HG03159 (cell line): ENCODE results near the gene RABL6.
"Not testable (repeated sequence)": the region's sequence is repeated elsewhere in the genome, so short reads cannot be mapped to it uniquely, and the experiment has no call there.

Experiments used
- ATAC-seq: cut with Tn5 transposase; IDR thresholded peaks from one replicate; pipeline ENCODE4 v1.9.1; 2021; ENCODE audit warnings: mild to moderate bottlenecking, moderate library complexity; ENCODE audit not compliant: unreplicated experiment

Gene RABL6

GRCh38 chr9:136793086-136793946, 14.4 kb upstream of the RABL6 start:
- no peak for ATAC-seq

- no peak for ATAC-seq
Observed at GRCh38 chr9:136794281-136794999, 13.3 kb upstream of the RABL6 start.

- no peak for ATAC-seq
Observed at GRCh38 chr9:136795000-136795348, 12.8 kb upstream of the RABL6 start.

DNA sequence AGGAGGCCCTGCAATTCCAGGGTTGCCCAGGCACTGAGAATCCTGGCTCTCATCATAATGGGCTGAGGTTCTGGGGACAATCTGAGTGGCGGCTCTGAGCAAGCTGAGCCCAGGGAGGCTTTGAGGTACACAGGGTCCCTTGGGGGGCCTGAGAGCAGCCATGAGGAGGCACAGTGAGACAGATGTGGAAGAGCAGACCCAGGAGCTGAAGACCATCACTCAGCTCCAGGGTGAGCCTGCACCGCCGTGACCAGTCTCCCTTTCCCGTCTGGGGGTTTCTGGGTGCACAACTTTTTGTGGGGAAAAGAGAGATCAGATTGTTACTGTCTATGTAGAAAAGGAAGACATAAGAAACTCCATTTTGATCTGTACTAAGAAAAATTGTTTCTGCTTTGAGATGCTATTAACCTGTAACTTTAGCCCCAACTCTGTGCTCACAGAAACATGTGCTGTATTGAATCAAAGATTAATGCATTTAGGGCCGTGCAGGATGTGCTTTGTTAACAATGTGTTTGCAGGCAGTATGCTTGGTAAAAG, 11.4 kb upstream of the RABL6 start, which contains the start of gene CCDC183:
TSS of gene CCDC183 (plus strand) at position 101 of the 537 bp plus-strand sequence. CDS start at position 161, 60 bp downstream.
- no peak for ATAC-seq

GRCh38 chr9:136796775-136797347, 10.9 kb upstream of the RABL6 start:
- not testable (repeated sequence) for ATAC-seq

- no peak for ATAC-seq
Observed at GRCh38 chr9:136798708-136799078, 9.1 kb upstream of the RABL6 start.

GRCh38 chr9:136799079-136799853, 8.5 kb upstream of the RABL6 start:
- no peak for ATAC-seq

DNA sequence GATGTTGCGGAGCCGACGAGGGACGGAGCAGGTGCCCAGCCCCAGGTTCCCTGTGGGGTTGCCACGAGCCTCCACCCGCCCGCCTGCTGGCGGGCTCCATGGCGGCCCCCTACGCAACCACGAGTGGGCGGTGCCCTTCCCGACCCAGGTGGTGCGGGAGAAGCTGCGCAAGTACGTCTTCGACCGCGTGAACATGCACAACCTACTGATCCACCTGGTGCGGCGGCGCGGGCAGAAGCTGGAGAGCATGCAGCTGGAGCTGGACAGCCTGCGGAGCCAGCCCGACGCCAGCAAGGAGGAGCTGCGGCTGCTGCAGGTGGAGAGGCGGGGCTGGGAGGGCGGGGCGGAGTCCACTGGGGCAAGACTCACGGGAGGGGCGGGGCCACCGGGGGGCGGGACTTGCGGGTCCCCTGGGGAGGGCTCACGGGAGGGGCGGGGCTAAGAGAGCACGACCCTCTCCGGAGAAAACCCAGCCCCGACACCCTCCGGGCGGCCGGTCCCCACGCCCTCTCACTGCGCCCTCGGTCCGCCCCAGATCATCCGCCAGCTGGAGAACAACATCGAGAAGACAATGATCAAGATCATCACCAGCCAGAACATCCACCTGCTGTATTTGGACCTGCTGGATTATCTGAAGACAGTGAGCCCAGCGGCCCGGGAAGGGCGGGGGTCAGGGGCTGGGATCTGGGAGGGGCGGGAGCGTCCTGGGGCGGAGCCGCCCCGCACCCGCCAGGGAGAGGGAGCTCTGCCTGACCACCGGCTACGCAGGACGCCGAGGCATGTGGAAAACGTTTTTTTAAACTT, 7.7 kb upstream of the RABL6 start:
- ATAC-seq = peak; percentile 49

GRCh38 chr9:136802321-136802720, 5.4 kb upstream of the RABL6 start:
- ATAC-seq = no peak

DNA sequence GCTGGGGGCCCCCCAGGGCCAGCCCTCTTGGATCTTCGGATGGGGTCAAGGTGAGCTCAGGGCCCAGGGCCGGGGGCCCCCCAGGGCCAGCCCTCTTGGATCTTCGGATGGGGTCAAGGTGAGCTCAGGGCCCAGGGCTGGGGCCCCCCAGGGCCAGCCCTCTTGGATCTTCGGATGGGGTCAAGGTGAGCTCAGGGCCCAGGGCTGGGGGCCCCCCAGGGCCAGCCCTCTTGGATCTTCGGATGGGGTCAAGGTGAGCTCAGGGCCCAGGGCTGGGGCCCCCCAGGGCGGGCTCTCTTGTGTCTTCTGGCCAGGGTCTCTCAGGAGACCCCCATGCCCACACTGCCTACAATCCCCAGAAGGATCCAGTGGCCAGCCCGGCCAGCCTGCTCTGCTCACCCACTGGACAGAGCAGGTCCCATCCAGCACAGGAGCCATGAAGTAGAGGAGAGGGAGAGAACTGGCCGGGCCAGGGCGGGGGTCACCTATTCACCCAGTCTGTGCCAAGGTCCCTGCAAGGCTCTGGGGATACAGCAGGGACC, 4.7 kb upstream of the RABL6 start:
- ATAC-seq = not testable (repeated sequence)

DNA sequence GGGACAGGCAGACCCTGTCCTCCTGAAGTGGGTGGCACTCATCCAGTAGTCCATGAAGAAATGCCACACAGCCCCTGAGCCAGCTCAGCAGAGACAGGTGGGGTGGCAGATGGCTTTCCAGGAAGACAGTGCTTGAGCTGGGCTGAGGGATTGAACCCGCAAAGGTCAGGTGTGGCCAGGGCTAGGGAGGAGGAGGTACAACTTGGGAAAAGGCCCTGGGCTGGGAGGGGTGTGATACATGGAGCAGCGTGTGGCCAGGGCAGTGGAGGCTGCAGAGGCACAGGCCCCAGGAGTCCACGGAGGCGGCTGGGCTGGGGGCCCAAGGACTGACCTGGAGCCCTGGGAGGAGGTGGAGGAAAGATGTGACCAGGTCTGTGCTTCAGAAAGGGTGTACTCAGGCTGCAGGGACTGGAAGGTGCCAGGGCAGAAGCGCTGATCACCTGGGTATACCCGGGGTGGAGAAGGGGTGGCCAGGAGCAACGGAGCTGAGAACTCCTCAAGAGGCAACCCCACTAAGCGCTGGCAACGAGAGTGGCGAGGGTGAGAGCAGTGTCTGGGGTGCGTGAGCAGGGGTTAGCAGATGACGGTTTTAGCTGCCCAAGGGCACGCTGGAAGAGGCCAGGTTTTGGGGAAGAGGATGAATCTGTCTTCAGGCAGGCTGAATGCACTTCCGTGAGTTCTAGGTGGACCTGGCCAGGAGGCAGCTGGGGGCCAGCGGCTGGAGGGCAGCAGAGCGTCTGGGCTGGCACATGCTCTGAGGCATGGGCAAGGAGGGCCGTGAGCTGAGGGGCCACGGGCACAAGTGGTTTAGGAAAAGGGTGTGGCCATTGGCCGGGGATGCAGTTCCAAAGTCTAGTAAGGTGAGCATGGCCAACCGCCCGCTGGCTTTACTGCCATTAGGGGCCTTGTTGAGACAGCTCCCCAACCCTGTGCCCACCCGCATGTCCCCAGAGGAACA, 3.9 kb upstream of the RABL6 start:
- ATAC-seq = no peak

- no peak for ATAC-seq
Observed at GRCh38 chr9:136804509-136805206, 3.1 kb upstream of the RABL6 start.

DNA sequence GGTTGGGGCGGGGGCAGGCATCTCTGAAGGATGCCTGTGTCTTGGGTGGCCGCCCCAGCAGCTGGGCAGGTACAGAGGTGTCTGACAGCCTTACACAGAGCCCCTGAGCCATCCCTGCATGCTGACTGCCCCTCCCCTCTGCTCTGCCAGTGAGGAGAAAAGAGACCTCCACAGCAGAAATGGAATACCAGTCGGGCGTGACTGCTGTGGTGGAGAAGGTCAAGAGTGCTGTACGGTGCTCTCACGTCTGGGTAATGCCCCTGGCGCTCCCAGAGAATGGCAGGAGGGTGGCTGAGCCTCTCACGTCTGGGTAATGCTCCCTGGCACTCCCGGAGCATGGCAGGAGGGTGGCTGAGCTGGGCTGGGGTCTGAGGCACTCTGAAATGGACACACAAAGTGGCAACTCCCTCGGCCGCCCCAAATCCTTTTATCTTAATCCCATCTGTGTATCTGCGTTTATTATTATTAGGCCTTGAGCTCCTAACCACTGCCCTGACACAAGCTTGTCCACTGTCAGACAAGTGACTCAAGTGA, 2.5 kb upstream of the RABL6 start:
- no peak for ATAC-seq

DNA sequence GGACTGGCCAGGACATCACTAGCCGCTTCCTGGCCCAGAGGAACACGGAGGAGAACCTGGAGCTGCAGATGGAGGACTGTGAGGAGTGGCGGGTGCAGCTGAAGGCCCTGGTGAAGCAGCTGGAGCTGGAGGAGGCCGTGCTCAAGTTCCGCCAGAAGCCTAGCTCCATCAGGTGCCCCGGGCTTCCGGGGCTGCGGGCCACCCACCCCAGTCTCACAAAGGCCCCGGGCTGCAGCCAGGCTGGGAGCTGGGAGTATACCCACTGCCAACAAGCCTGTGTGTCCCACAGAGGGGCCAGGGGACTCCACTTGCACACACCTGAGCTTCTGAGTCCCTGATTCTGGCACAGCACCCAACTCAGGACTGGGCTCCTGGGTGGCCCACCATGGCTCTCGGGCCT, 1.7 kb upstream of the RABL6 start:
- ATAC-seq = no peak

DNA sequence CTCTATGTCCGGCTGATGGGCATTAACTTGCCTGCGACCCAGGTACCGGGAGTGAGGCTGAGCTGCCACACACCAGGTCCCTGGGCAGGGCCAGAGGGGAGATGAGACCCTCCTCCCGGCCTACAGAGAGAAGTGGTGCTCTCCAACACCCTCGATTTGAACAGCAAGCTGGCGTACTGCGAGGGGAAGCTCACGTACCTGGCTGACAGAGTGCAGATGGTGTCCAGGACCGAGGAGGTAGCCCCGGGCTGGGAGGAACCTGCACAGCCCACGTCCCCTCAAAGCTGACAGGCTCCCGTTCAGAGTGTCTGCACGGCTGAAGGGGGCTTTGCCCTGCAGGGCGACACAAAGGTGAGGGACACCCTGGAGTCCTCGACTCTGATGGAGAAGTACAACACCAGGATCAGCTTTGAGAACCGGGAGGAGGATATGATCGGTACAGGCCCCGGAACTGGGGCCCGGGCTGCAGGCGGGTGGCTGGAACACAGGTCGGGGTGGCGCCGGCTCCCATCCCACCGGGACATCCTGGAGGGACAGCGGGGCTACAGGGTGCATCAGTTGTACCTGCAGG, 1.0 kb upstream of the RABL6 start:
- ATAC-seq = no peak

DNA sequence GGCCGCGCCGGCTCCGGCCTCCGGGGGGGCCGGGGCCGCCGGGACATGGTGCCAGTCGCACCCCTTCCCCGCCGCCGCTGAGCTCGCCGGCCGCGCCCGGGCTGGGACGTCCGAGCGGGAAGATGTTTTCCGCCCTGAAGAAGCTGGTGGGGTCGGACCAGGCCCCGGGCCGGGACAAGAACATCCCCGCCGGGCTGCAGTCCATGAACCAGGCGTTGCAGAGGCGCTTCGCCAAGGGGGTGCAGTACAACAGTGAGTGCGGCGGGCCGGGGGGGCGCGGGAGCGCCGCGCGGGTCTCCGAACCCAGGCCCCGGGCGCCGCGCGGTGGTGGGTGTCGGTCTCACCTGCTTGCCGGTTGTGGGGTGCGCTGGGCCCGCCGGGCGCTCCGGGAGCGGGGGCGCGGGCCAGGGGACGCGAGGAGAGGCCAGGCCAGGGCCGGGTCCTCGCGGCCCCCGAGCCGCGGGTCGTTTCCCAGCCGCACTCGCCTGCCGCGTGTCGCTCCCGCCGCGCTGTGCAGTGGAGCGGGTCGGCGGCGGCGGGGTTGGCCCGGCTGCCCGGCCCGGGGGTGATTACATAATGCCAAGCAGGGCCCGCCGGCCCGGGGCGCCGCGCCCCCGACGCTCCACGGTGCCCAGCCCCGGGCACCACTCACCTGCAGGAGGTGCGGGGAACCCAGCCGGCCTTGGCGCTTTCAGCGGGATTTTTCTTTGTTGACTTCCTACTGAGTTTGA, 492 bp downstream of the RABL6 start:
- ATAC-seq = peak; percentile 30

GRCh38 chr9:136808806-136809158, 1.0 kb downstream of the RABL6 start:
- ATAC-seq = no peak
